ENCODE results near the gene UBAC2. TPM values are rescaled to one million over a fixed set of nuclear protein-coding genes. Genes with fewer than 3 reads are reported as not detected.

UBAC2 gene
- total RNA-seq, 1 donor from 2014 or later: 52.6 TPM

DNA sequence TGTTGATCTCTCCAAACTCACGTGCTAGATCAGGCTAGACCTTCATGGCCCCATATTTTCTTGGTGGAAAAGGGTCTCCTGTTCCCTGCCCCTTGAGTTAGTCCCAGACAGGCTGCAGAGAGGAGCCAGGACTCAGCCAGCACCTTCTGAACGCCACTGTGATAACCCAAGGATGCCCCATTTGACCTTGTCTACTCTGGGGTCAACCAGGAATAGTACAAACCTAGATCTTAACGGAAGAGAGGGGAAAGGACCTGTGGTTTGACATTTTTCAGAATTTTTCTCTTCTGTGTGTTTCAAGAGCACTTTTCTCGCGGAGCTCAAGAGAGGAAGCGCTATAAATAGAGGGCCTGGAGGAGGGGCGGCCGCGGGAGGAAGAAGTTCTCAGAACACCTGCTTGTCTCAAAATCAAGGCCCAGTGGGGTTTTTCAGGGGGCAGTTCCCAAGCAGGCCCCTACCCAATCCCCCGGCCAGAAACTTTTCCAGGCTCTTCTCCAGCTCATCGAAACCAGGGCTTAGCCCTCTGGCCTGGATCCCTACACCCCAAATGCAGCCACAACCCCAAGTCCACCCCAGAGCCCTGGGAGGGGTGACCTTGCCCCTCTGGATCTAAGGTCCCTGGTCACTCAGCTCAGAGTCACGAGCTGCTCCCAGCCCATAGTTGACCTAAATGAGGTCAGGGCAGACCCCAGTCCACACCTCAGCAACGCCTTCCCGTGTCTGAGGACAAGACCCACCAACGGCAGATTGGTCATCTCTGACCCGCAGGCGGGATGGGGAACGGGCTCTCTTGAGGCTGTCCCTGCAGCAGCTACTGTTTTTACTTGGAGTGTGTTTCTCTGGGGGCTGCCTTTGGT, 225.1 kb downstream of the UBAC2 start:
- Mint-ChIP-seq H3K9me3 (peaks cover 5% of the 10 kb centered on the region), H3K36me3 (ENCODE audit: low read depth) (peaks cover 6% of the 10 kb centered on the region), H3K27ac (peak overlapping the region; percentile 92), H3K27me3 (peaks cover 2% of the 10 kb centered on the region), H3K4me1 (peaks cover 53% of the 10 kb centered on the region), H3K4me3 (peak overlapping the region; percentile 84)
- peak; percentile 86 for DNase-seq
- intact Hi-C loops (cut with micrococcal nuclease): loop anchor here (1.0 kb wide), 1 partner anchor 8 kb away; no protein-coding TSS in a partner anchor

DNA sequence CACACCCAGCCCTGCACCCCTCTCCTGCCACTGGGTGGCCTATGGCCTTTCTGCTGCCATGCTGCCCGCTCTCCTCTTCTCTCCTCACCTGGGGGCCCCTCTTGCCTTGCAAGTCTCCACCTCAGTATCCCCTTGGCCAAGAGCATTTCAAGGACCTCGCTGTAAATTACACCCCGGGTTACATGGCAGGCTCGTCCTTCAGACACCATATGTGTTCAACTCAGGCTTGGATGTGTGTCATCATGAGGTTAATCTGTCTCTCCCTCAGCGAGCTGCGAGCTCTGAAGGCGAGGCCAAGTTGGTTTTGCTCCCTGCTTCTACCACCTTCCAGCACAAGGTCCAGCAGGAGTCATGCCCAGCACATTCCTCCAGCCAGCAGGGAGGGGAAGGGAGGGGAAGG, 225.8 kb downstream of the UBAC2 start:
- Mint-ChIP-seq H3K27me3 (peaks cover under 1% of the 10 kb centered on the region), H3K4me1 (peaks cover 55% of the 10 kb centered on the region), H3K36me3 (ENCODE audit: low read depth) (peaks cover 6% of the 10 kb centered on the region), H3K9me3 (peaks cover 5% of the 10 kb centered on the region), H3K4me3 (peak overlapping the region; percentile 84), H3K27ac (peak overlapping the region; percentile 92)
- intact Hi-C loops (cut with micrococcal nuclease): no loop called here
- no peak for DNase-seq

DNA sequence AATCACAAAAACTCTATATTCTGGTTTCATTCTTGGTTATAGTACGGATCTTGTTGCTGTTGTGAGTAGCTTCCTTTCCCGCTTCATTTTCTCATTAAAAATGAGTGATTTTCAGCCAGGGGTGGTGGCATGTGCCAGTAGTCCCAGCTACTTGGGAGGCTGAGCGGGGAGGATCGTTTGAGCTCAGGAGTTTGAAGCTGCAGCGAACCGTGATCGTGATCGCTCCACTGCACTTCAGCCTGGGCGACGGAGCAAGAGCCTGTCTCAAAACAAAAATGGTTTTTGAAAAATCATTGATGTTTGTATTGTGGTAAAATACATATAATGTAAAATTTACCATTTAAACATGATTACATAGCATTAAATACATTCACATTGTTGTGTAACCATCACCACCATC, 229.0 kb downstream of the UBAC2 start:
- no peak for DNase-seq
- intact Hi-C loops (cut with micrococcal nuclease): loop anchor here (10.0 kb wide), 1 partner anchor 375 kb away; no protein-coding TSS in a partner anchor
- no peak overlapping the region for H3K4me3 Mint-ChIP-seq

DNA sequence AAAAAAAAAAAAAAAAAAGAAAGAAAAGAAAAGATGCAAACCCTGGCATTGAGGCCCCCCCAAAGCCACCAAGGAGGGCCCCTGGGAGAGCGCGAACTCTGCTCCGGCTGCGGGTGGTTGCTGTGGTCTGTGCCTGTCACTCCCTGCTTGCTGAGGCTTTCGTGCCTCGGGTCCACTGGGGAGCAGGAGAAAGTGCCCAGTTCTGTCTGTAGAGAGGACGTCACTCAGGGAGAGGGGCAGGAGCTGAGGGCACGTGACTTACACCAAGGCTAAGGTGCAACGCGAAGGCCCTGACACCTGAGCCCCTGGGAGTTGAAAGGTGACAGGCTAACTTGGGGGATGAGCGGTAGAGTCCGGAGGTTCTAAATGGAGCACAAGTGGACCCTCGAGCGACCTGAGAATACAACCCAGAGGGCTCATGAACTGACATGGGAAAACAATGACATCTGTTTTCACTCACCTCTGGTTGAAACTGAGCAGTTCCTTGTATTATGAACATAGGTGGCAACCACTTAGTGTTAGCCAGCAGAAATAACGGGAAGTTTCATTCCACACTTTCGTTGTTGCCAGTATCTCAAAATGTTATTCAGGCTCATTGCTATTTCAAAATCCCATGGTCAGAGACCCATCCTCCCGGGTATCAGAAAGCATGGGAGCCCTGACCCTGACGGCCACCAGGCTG, 231.4 kb downstream of the UBAC2 start:
- Mint-ChIP-seq H3K36me3 (ENCODE audit: low read depth) (no peaks in the 10 kb centered on the region), H3K27me3 (no peaks in the 10 kb centered on the region), H3K4me1 (peaks cover 69% of the 10 kb centered on the region), H3K4me3 (peak overlapping the region; percentile 65), H3K9me3 (peaks cover 5% of the 10 kb centered on the region), H3K27ac (peak overlapping the region; percentile 94)
- DNase-seq: no peak
- intact Hi-C loops (cut with micrococcal nuclease): loop anchor here (1.0 to 10.0 kb wide), 6 partner anchors 12 to 377 kb away; no protein-coding TSS in a partner anchor

More for the DNA sequence above, 229.0 kb downstream of the UBAC2 start:
- peaks cover 3% of the 10 kb centered on the region for H3K36me3 Mint-ChIP-seq (ENCODE audit: low read depth)
- H3K27me3 Mint-ChIP-seq: no peaks in the 10 kb centered on the region
- peaks cover 5% of the 10 kb centered on the region for H3K9me3 Mint-ChIP-seq
- peaks cover 65% of the 10 kb centered on the region for H3K4me1 Mint-ChIP-seq
- peak overlapping the region; percentile 20 for H3K27ac Mint-ChIP-seq

DNA sequence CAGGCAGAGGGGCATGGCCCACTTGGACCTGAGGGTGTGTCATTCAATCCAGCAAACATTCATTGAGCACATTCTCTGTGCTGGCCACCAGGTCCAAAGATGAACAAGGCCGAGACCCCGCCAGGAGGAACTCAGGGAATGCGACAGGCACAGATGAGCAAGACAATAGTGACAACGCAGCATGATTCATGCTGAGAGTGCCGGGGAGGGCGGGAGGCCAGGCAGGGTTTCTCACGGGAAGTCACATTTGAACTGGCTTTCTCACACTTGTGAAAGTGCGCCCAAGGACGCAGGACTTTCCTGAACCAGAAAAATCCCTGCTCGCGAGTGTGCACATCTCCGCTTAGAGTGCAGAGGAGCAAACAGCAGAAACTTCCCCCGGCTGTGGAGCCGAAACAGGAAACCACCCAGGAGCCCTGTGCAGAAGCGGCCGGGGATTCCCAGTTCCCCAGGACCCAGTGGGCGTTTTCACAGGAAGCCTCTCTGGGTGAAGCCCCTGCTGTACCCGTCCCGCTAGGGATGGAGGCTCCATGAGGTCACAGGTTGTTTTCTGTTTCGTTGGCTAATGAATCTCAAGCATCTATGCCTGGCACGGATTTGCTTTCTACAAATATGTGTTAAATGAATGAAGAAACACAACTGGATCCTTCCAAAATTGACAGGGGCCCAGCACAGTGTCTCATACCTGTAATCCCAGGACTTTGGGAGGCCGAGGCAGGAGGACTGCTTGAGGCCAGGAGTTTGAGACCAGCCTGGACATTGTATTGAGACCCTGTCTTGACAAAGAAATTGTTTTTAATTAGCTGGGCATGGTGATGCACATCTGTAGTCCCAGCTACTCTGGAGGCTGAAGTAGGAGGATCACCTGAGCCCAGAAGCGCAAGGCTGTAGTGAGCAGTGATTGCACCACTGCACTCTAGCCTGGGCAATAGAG, 232.2 kb downstream of the UBAC2 start:
- intact Hi-C loops (cut with micrococcal nuclease): loop anchor here (1.0 to 10.0 kb wide), 9 partner anchors 8 to 378 kb away; partner anchors contain the start of gene UBAC2
- peak; percentile 93 for DNase-seq
- Mint-ChIP-seq H3K36me3 (ENCODE audit: low read depth) (no peaks in the 10 kb centered on the region), H3K4me1 (peaks cover 67% of the 10 kb centered on the region), H3K4me3 (peak overlapping the region; percentile 65), H3K27me3 (peaks cover 2% of the 10 kb centered on the region), H3K9me3 (peaks cover 3% of the 10 kb centered on the region), H3K27ac (peak overlapping the region; percentile 94)

DNA sequence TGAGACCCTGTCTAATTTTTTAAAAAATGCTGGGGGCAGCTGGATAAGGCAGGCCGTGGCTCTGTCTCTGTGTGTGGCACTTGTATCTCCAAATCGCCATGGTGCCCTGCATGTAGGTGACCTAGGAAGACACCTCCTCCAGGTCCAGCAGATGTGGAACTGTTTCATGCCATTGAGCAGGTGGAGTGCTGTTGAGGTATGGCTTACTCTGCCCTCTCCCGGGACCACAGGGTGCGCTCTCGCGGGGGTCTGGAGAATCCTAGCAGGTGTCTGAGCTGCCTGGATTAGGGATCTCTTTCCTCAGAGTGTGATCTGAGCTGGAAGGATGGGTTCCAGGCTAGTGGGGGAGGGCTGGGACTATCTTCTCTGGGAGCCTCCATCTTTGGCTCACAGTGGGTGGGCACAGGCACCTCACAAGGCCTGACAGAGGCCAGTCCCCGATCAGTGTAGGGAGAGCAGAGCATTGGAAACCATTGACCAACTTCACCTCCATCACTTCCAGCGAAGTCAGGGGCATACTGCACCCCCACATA, 233.0 kb downstream of the UBAC2 start:
- peak; percentile 65 for DNase-seq
- Mint-ChIP-seq H3K9me3 (no peaks in the 10 kb centered on the region), H3K36me3 (ENCODE audit: low read depth) (no peaks in the 10 kb centered on the region), H3K4me1 (peaks cover 65% of the 10 kb centered on the region), H3K27me3 (peaks cover 6% of the 10 kb centered on the region), H3K4me3 (peak overlapping the region; percentile 65), H3K27ac (peak overlapping the region; percentile 94)
- intact Hi-C loops (cut with micrococcal nuclease): loop anchor here (1.0 to 10.0 kb wide), 8 partner anchors 8 to 379 kb away; partner anchors contain the start of genes GPR183 and UBAC2

DNA sequence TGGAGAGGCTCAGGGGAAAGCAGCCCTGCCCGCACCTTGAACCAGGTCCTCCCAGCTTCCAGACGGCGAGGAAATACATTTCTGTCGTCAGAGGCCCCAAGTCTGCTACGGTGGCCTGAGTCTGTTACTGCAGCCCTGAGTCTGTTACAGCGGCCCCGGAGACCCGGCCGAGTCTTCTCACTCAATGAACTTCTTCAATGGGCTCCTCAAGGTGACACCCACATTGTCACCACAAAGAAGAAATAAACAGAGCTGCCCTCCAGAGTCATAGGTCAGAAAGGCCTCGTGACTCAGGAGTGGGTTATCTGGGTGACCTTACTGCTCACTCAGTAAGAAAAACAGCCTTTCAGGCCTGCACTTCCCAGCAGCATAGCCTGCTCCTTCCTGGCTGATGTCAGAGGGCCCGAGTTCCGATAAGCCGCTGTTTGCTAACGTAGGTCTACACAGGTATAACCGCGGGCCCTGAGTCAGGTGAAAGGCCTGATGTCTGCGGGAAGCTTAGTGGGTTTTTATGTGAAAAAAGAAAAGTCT, 233.7 kb downstream of the UBAC2 start:
- intact Hi-C loops (cut with micrococcal nuclease): loop anchor here (1.0 to 10.0 kb wide), 2 partner anchors 127 to 380 kb away; partner anchors contain the start of gene GPR183
- no peaks in the 10 kb centered on the region for H3K9me3 Mint-ChIP-seq
- peak overlapping the region; percentile 94 for H3K27ac Mint-ChIP-seq
- H3K4me1 Mint-ChIP-seq: peaks cover 65% of the 10 kb centered on the region
- H3K36me3 Mint-ChIP-seq (ENCODE audit: low read depth): no peaks in the 10 kb centered on the region
- H3K4me3 Mint-ChIP-seq: peak overlapping the region; percentile 65
- peaks cover 10% of the 10 kb centered on the region for H3K27me3 Mint-ChIP-seq
- peak; percentile 90 for DNase-seq

DNA sequence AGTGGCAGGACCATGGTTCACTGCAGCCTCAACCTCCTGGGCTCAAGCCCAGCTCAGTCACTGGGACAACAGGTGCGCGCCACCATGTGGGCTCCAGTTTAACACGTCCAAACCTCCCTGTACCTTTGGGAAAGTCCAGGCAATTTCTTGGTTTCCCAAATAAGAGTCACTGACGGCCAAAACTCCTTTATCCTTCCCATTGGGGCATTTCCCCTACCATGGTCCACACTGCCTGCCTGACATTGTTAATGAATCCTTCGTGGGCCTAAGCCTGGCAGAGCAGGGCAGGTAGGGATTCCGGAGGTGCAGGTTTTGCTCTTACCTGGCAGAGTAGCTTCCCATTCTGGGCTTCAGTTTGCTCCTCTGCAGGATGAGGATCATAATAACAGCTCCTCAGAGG, 234.5 kb downstream of the UBAC2 start:
- intact Hi-C loops (cut with micrococcal nuclease): loop anchor here (10.0 kb wide), 1 partner anchor 380 kb away; no protein-coding TSS in a partner anchor
- Mint-ChIP-seq H3K36me3 (ENCODE audit: low read depth) (no peaks in the 10 kb centered on the region), H3K27ac (peak overlapping the region; percentile 64), H3K4me1 (peaks cover 66% of the 10 kb centered on the region), H3K27me3 (peaks cover 18% of the 10 kb centered on the region), H3K9me3 (no peaks in the 10 kb centered on the region), H3K4me3 (no peak overlapping the region)
- peak; percentile 62 for DNase-seq

DNA sequence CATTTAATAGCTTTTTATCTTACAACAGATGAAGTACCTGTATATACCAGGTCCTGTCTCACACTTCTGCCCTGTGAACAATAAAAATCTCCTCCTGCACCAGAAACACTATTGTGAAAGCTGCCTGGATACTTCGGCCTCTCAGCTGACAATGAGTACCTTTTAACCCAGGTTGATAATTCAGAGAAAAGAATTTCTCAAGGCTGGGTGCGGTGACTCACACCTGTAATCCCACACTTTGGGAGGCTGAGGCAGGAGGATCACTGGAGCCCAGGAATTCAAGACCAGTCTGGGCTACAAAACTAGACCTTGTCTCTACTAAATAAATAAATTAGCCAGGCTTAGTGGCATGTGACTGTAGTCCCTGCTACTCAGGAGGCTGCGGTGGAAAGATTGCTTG, 235.3 kb downstream of the UBAC2 start:
- intact Hi-C loops (cut with micrococcal nuclease): loop anchor here (2.0 to 10.0 kb wide), 4 partner anchors 63 to 381 kb away; partner anchors contain the start of gene CLYBL
- Mint-ChIP-seq H3K4me1 (peaks cover 63% of the 10 kb centered on the region), H3K36me3 (ENCODE audit: low read depth) (no peaks in the 10 kb centered on the region), H3K4me3 (no peak overlapping the region), H3K9me3 (no peaks in the 10 kb centered on the region), H3K27me3 (peaks cover 26% of the 10 kb centered on the region), H3K27ac (peak overlapping the region; percentile 64)
- no peak for DNase-seq

Other genes starting within 250 kb of the UBAC2 start
- gene DOCK9, start 222.8 kb upstream of the UBAC2 start, total RNA-seq: 42.2 and 43.5 TPM in 2 replicates
- 5.9 and 6.3 TPM in 2 replicates for gene GPR18, start 57.5 kb downstream of the UBAC2 start, total RNA-seq
- gene GPR183, start 106.5 kb downstream of the UBAC2 start, total RNA-seq: 36.8 and 37.1 TPM in 2 replicates